C4-2B (cell line): Measurements from ENCODE around the gene AMBP.

Source experiments
- CTCF ChIP-seq: fragments of 450-650 bp; conservative IDR thresholded peaks from 2 replicates; pipeline ENCODE4 v1.5.1; 2017; ENCODE audit warnings: mild to moderate bottlenecking
- ZFX ChIP-seq: fragments of 450-650 bp; IDR thresholded peaks from 2 replicates; pipeline ENCODE4 v1.6.1; 2017

- no peak for TF ChIP-seq CTCF
- TF ChIP-seq ZFX, result no peak
These were observed 40.0 kb downstream of the AMBP start for GRCh38 chr9:114037961-114038723.
